HepG2 (cell line): Measurements from ENCODE around the gene FAM167B. TPM values are rescaled to one million over a fixed set of nuclear protein-coding genes. Genes with fewer than 3 reads are reported as not detected.

Source experiments
- AGO1 ChIP-seq: fragments of 200-400 bp; formaldehyde crosslinking; IDR thresholded peaks from 2 replicates; pipeline ENCODE4 v1.6.1; 2017; ENCODE audit warnings: mild to moderate bottlenecking, low read depth, low read length, moderate library complexity; ENCODE audit not compliant: poor library complexity, severe bottlenecking
- ARNTL ChIP-seq: sonication (generic); formaldehyde crosslinking; IDR thresholded peaks from 2 replicates; pipeline ENCODE4 v1.4.0; 2020; ENCODE audit warnings: mild to moderate bottlenecking, missing genetic modification reagents
- ATF4 ChIP-seq, 2 experiments: fragments of 450-650 bp in 1 of 2; sonication (generic) in 1 of 2; formaldehyde crosslinking; IDR thresholded peaks; 2 replicates each; pipeline versions ENCODE4 v1.5.0 to v1.8.0; 2020 to 2022; ENCODE audit warnings: mild to moderate bottlenecking in 1 of 2, missing genetic modification reagents in 1 of 2
- CCDC6 ChIP-seq: sonication (generic); formaldehyde crosslinking; IDR thresholded peaks from 2 replicates; pipeline ENCODE4 v1.8.1; 2022; ENCODE audit warnings: mild to moderate bottlenecking, missing genetic modification reagents, moderate library complexity
- CENPT ChIP-seq: sonication (generic); formaldehyde crosslinking; IDR thresholded peaks from 2 replicates; pipeline ENCODE4 v1.8.0; 2022; ENCODE audit warnings: low read depth, mild to moderate bottlenecking, moderate library complexity, missing genetic modification reagents
- CHD4 ChIP-seq: fragments of 200-600 bp; sonication (generic); IDR thresholded peaks from 2 replicates; pipeline ENCODE4 v1.7.0; 2017; ENCODE audit warnings: mild to moderate bottlenecking, low read length, borderline replicate concordance
- CREB3 ChIP-seq: sonication (generic); formaldehyde crosslinking; IDR thresholded peaks from 2 replicates; pipeline ENCODE4 v1.5.0; 2020; ENCODE audit warnings: missing genetic modification reagents
- HDAC1 ChIP-seq: sonication (generic); formaldehyde crosslinking; IDR thresholded peaks from 2 replicates; pipeline ENCODE4 v1.5.1; 2020; ENCODE audit warnings: mild to moderate bottlenecking, missing genetic modification reagents
- HOMEZ ChIP-seq: IDR thresholded peaks from 2 replicates; pipeline ENCODE4 v1.6.1; 2016; ENCODE audit warnings: low read depth
- IRF9 ChIP-seq: sonication (generic); formaldehyde crosslinking; IDR thresholded peaks from 2 replicates; pipeline ENCODE4 v1.8.0; 2022; ENCODE audit warnings: missing genetic modification reagents, mild to moderate bottlenecking, borderline replicate concordance
- SOX6 ChIP-seq, 2 experiments: fragments of 450-650 bp in 1 of 2; sonication (generic) in 1 of 2; formaldehyde crosslinking in 1 of 2; IDR thresholded peaks; 2 replicates each; pipeline versions ENCODE4 v1.4.0 to v1.6.1; 2017 to 2020; ENCODE audit warnings: antibody characterized with exemption in 1 of 2, mild to moderate bottlenecking in 1 of 2, missing genetic modification reagents in 1 of 2
- TARDBP ChIP-seq: sonication (generic); formaldehyde crosslinking; IDR thresholded peaks from 2 replicates; pipeline ENCODE4 v1.8.0; 2022; ENCODE audit warnings: mild to moderate bottlenecking, missing genetic modification reagents
- TBX3 ChIP-seq: fragments of 450-650 bp; IDR thresholded peaks from 2 replicates; pipeline ENCODE4 v1.6.1; 2017; ENCODE audit warnings: antibody characterized with exemption, mild to moderate bottlenecking, inconsistent platforms, borderline replicate concordance
- ZFP91 ChIP-seq: sonication (generic); formaldehyde crosslinking; IDR thresholded peaks from 2 replicates; pipeline ENCODE4 v1.9.0; 2022; ENCODE audit warnings: missing genetic modification reagents, mild to moderate bottlenecking, borderline replicate concordance
- ZNF34 ChIP-seq: sonication (generic); formaldehyde crosslinking; IDR thresholded peaks from 2 replicates; pipeline ENCODE4 v1.4.0; 2020; ENCODE audit warnings: mild to moderate bottlenecking, missing genetic modification reagents, borderline replicate concordance
- ZNF496 ChIP-seq: sonication (generic); formaldehyde crosslinking; IDR thresholded peaks from 2 replicates; pipeline ENCODE4 v1.8.1; 2023; ENCODE audit warnings: mild to moderate bottlenecking, moderate library complexity, missing genetic modification reagents; ENCODE audit not compliant: insufficient replicate concordance
- ZNF615 ChIP-seq: sonication (generic); formaldehyde crosslinking; IDR thresholded peaks from 2 replicates; pipeline ENCODE4 v1.5.0; 2020; ENCODE audit warnings: mild to moderate bottlenecking, missing genetic modification reagents, borderline replicate concordance
- ZNF841 ChIP-seq: sonication (generic); formaldehyde crosslinking; IDR thresholded peaks from 2 replicates; pipeline ENCODE4 v1.8.1; 2023; ENCODE audit warnings: missing genetic modification reagents, borderline replicate concordance
- polyA plus RNA-seq, 8 experiments: library from polyadenylated mRNA; depleted of rRNA in 3 of 8; stranded (reverse) in 7 of 8; unstranded in 1 of 8; fragments of >200 nt; fragmentation: Illumina TruSeq in 4 of 8; extraction: Trizol in 4 of 8; gene quantifications; 2 replicates each; pipeline versions ENCODE4 v1.2.1 to v1.2.3, GENCODE V29; 2011 to 2016; ENCODE audit warnings: low read depth in 4 of 8, missing spikeins in 1 of 8, mixed read lengths in 1 of 8; ENCODE audit not compliant: insufficient read depth in 1 of 8
- total RNA-seq, 5 experiments: library from RNA; depleted of rRNA; stranded (reverse); fragments of >200 nt; fragmentation: Illumina TruSeq; extraction: Trizol; gene quantifications; 2 replicates each; pipeline ENCODE4 v1.2.3, GENCODE V29; 2016; ENCODE audit warnings: low read depth in 1 of 5

The FAM167B gene
- total and polyA plus RNA-seq, 2 of the 13 experiments (the other 11 are each of a cell fraction or from before 2014, with no cell fraction given), result 0.15 to 0.70 TPM

- TF ChIP-seq ZFP91 (CRISPR knock-in tag) (peak; percentile 56; the same call in 1 of the 2 replicates), CCDC6 (no peak), CENPT (CRISPR knock-in tag) (no peak), TBX3 (no peak), CHD4 (no peak; the same call in 1 of the 2 replicates), AGO1 (no peak), ZNF496 (CRISPR knock-in tag) (no peak), ARNTL (CRISPR knock-in tag) (no peak; the same call in 1 of the 2 replicates), HDAC1 (CRISPR knock-in tag) (peak; percentile 63), HOMEZ (0 out of 2 replicates have a peak, but pooled peaks have one; percentile 51), ZNF841 (CRISPR knock-in tag) (no peak), ZNF615 (CRISPR knock-in tag) (no peak), ZNF34 (CRISPR knock-in tag) (no peak), SOX6 (IDR thresholded peaks at IDR 0.05) (no peak), SOX6 (CRISPR knock-in tag; IDR thresholded peaks at IDR 0.05) (no peak), IRF9 (CRISPR knock-in tag) (peak; percentile 69; the same call in 1 of the 2 replicates), ATF4 (CRISPR knock-in tag; IDR thresholded peaks at IDR 0.05) (no peak), CREB3 (no peak), TARDBP (CRISPR knock-in tag) (peak; percentile 62)
Measured at GRCh38 chr1:32291708-32292538, 44.9 kb downstream of the FAM167B start, which contains the start of gene HDAC1 (continued).
